ENCODE results near the gene ATP8B1. TPM values are rescaled to one million over a fixed set of nuclear protein-coding genes. Genes with fewer than 3 reads are reported as not detected.

ATP8B1 gene
- total and polyA plus RNA-seq, 9 of the 15 experiments (the other 6 are each of a cell fraction or from before 2014, with no cell fraction given), result 0.01 to 0.22 (median 0.03) TPM; not detected in 3

DNA sequence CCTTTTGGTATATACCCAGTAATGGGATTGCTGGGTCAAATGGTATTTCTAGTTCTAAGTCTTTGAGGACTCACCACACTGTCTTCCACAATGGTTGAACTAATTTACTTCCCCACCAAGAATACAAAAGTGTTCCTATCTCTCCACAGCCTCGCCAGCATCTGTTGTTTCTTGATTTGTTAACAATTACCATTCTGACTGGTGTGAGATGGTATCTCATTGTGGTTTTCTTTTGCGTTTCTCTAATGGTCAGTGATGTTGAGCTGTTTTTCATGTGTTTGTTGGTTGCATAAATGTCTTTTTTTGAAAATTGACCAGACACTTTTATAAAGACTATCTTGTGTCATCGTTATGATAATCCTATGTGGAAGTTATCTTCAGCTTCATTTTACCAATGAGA, 16.0 kb upstream of the ATP8B1 start (continued):
- TF ChIP-seq MNT (conservative IDR thresholded peaks at IDR 0.05) (no peak), TRIM24 (IDR thresholded peaks at IDR 0.05) (0 out of 4 replicates have a peak, but pooled peaks of 1 of the 2 experiments have one; percentile 8), PRMT5 (CRISPR knock-in tag; IDR thresholded peaks at IDR 0.05) (no peak), CHD7 (IDR thresholded peaks at IDR 0.05; ENCODE audit: low read depth, low read length) (no peak), ZNF512 (tag; IDR thresholded peaks at IDR 0.05) (no peak), ZNF174 (CRISPR knock-in tag; IDR thresholded peaks at IDR 0.05) (no peak), MTA1 (IDR thresholded peaks at IDR 0.05; ENCODE audit: borderline replicate concordance) (peak; percentile 30; the same call in 1 of the 2 replicates)
- TF ChIP-seq, protein P1, sequence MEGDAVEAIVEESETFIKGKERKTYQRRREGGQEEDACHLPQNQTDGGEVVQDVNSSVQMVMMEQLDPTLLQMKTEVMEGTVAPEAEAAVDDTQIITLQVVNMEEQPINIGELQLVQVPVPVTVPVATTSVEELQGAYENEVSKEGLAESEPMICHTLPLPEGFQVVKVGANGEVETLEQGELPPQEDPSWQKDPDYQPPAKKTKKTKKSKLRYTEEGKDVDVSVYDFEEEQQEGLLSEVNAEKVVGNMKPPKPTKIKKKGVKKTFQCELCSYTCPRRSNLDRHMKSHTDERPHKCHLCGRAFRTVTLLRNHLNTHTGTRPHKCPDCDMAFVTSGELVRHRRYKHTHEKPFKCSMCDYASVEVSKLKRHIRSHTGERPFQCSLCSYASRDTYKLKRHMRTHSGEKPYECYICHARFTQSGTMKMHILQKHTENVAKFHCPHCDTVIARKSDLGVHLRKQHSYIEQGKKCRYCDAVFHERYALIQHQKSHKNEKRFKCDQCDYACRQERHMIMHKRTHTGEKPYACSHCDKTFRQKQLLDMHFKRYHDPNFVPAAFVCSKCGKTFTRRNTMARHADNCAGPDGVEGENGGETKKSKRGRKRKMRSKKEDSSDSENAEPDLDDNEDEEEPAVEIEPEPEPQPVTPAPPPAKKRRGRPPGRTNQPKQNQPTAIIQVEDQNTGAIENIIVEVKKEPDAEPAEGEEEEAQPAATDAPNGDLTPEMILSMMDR (IDR thresholded peaks at IDR 0.05 in 2 of 3, conservative IDR thresholded peaks at IDR 0.05 in 1 of 3; ENCODE audit: insufficient read depth in 2 of 3, low read depth in 1 of 3, low read length in 3 of 3), result no peak
